H9 (cell line): Measurements from ENCODE around the gene STARD9. TPM values are rescaled to one million over a fixed set of nuclear protein-coding genes. Genes with fewer than 3 reads are reported as not detected.
A peak's percentile ranks its signal among the peaks of the same experiment; 100 is the strongest.

Experiments used
- DNase-seq: peaks from one replicate; pipeline ENCODE4 v3.0.0-alpha.2; 2017
- H2AFZ ChIP-seq: one replicate; pipeline ENCODE4 v1.6.1; 2013; ENCODE audit warnings: mild to moderate bottlenecking, low read length, control low read depth, moderate library complexity
- H2AK5ac ChIP-seq: 2 replicates; pipeline ENCODE4 v1.6.1; 2013; ENCODE audit warnings: low read length, control low read depth, mixed read lengths; ENCODE audit not compliant: insufficient read length
- H2BK120ac ChIP-seq: one replicate; pipeline ENCODE4 v1.6.1; 2013; ENCODE audit warnings: low read depth, mild to moderate bottlenecking, low read length, control low read depth, inconsistent platforms; ENCODE audit not compliant: poor library complexity, severe bottlenecking
- H2BK12ac ChIP-seq: 2 replicates; pipeline ENCODE4 v1.6.1; 2013; ENCODE audit warnings: low read length, control low read depth, mixed read lengths, low read depth; ENCODE audit not compliant: insufficient read length
- H2BK15ac ChIP-seq: 2 replicates; pipeline ENCODE4 v1.6.1; 2013; ENCODE audit warnings: low read depth, low read length, control low read depth
- H2BK20ac ChIP-seq: one replicate; pipeline ENCODE4 v1.6.1; 2013; ENCODE audit warnings: low read depth, mild to moderate bottlenecking, low read length, control low read depth, inconsistent platforms; ENCODE audit not compliant: poor library complexity, severe bottlenecking
- H2BK5ac ChIP-seq: 2 replicates; pipeline ENCODE4 v1.6.1; 2013; ENCODE audit warnings: low read length, control low read depth, mixed read lengths; ENCODE audit not compliant: insufficient read length
- H3K14ac ChIP-seq: 2 replicates; pipeline ENCODE4 v1.6.1; 2013; ENCODE audit warnings: low read length, control low read depth; ENCODE audit not compliant: insufficient read depth
- H3K18ac ChIP-seq: 2 replicates; pipeline ENCODE4 v1.6.1; 2013; ENCODE audit warnings: low read depth, mild to moderate bottlenecking, mixed read lengths, low read length, control low read depth; ENCODE audit not compliant: insufficient read length
- H3K23ac ChIP-seq: 2 replicates; pipeline ENCODE4 v1.6.1; 2013; ENCODE audit warnings: low read length, control low read depth, mixed read lengths, low read depth; ENCODE audit not compliant: insufficient read length
- H3K23me2 ChIP-seq: 2 replicates; pipeline ENCODE4 v1.6.1; 2013; ENCODE audit warnings: low read depth, mild to moderate bottlenecking, mixed read lengths, low read length, control low read depth; ENCODE audit not compliant: insufficient read length, poor library complexity, severe bottlenecking
- H3K27ac ChIP-seq: 2 replicates; pipeline ENCODE4 v1.5.1; 2013; ENCODE audit warnings: low read length, control low read depth, mixed read lengths, low read depth; ENCODE audit not compliant: insufficient read length
- H3K27me3 ChIP-seq: 2 replicates; pipeline ENCODE4 v1.6.1; 2013; ENCODE audit warnings: low read length, control low read depth, inconsistent platforms; ENCODE audit not compliant: insufficient read depth
- H3K4ac ChIP-seq: 2 replicates; pipeline ENCODE4 v1.6.1; 2013; ENCODE audit warnings: low read depth, mild to moderate bottlenecking, control low read depth, inconsistent platforms, low read length, moderate library complexity
- H3K4me1 ChIP-seq: 2 replicates; pipeline ENCODE4 v1.6.1; 2013; ENCODE audit warnings: low read length, control low read depth, inconsistent platforms; ENCODE audit not compliant: insufficient read depth
- H3K4me2 ChIP-seq: 2 replicates; pipeline ENCODE4 v1.6.1; 2013; ENCODE audit warnings: low read length, control low read depth, mixed read lengths; ENCODE audit not compliant: insufficient read length, insufficient read depth
- H3K56ac ChIP-seq: 2 replicates; pipeline ENCODE4 v1.6.1; 2013; ENCODE audit warnings: low read depth, mild to moderate bottlenecking, mixed read lengths, low read length, control low read depth; ENCODE audit not compliant: insufficient read length
- H3K79me1 ChIP-seq: 2 replicates; pipeline ENCODE4 v1.6.1; 2013; ENCODE audit warnings: low read depth, mild to moderate bottlenecking, moderate library complexity, low read length, control low read depth, inconsistent platforms; ENCODE audit not compliant: insufficient read depth, poor library complexity, severe bottlenecking
- H3K79me2 ChIP-seq: 2 replicates; pipeline ENCODE4 v1.6.1; 2013; ENCODE audit warnings: low read length, control low read depth, inconsistent platforms; ENCODE audit not compliant: insufficient read depth
- H3K9ac ChIP-seq: 2 replicates; pipeline ENCODE4 v1.6.1; 2013; ENCODE audit warnings: low read length, control low read depth, mixed read lengths; ENCODE audit not compliant: insufficient read length; ENCODE audit errors: extremely low read depth
- H3K9me3 ChIP-seq: one replicate; pipeline ENCODE4 v1.6.1; 2013; ENCODE audit warnings: low read depth, low read length, inconsistent platforms; ENCODE audit not compliant: control insufficient read depth
- H3T11ph ChIP-seq: one replicate; pipeline ENCODE4 v1.6.1; 2013; ENCODE audit warnings: mild to moderate bottlenecking, low read length, control low read depth, inconsistent platforms
- H4K20me1 ChIP-seq: one replicate; pipeline ENCODE4 v1.6.1; 2013; ENCODE audit not compliant: control insufficient read depth, insufficient read length, insufficient read depth
- H4K5ac ChIP-seq: 2 replicates; pipeline ENCODE4 v1.6.1; 2013; ENCODE audit warnings: low read depth, mild to moderate bottlenecking, mixed read lengths, low read length, control low read depth; ENCODE audit not compliant: insufficient read length
- H4K8ac ChIP-seq: replicated peaks from 2 replicates; pipeline ENCODE4 v1.6.1; 2013; ENCODE audit warnings: low read length, control low read depth, mixed read lengths, low read depth; ENCODE audit not compliant: insufficient read length
- H4K91ac ChIP-seq: 2 replicates; pipeline ENCODE4 v1.6.1; 2013; ENCODE audit warnings: low read depth, mild to moderate bottlenecking, moderate library complexity, mixed read lengths, low read length, control low read depth; ENCODE audit not compliant: insufficient read length
- H3K27ac Mint-ChIP-seq, 3 experiments: 2 replicates in 2 of 3; 3 replicates in 1 of 3; pipeline ENCODE4 v1.8.0; 2020 to 2021; ENCODE audit warnings: mixed read lengths in 3 of 3, mild to moderate bottlenecking in 1 of 3, moderate library complexity in 1 of 3
- H3K27me3 Mint-ChIP-seq: 2 replicates; pipeline ENCODE4 v1.8.0; 2021; ENCODE audit warnings: low read depth, mild to moderate bottlenecking, moderate library complexity, mixed read lengths
- H3K36me3 Mint-ChIP-seq, 3 experiments: 2 replicates in 2 of 3; 3 replicates in 1 of 3; pipeline ENCODE4 v1.8.0; 2020 to 2021; ENCODE audit warnings: low read depth in 3 of 3, mixed read lengths in 3 of 3; ENCODE audit not compliant: insufficient read depth in 1 of 3
- H3K4me1 Mint-ChIP-seq, 2 experiments: 2 replicates each; pipeline ENCODE4 v1.8.0; 2020; ENCODE audit warnings: mixed read lengths in 2 of 2
- H3K4me3 Mint-ChIP-seq, 2 experiments: 2 replicates in 1 of 2; 3 replicates in 1 of 2; pipeline ENCODE4 v1.8.0; 2020 to 2021; ENCODE audit warnings: mild to moderate bottlenecking in 2 of 2, mixed read lengths in 2 of 2, moderate library complexity in 1 of 2
- H3K9me3 Mint-ChIP-seq, 2 experiments: 2 replicates in 1 of 2; 3 replicates in 1 of 2; pipeline ENCODE4 v1.8.0; 2020; ENCODE audit warnings: mild to moderate bottlenecking in 2 of 2, mixed read lengths in 2 of 2, moderate library complexity in 1 of 2
- WGBS: extraction: QIAGEN DNeasy Blood & Tissue Kit; methylation state at CpG from one replicate; pipeline ENCODE4 v1.1.7; 2013; ENCODE audit warnings: missing lambda C conversion rate, low lambda C conversion rate, mixed read lengths; ENCODE audit not compliant: insufficient read length; ENCODE audit errors: extremely low coverage; 5-methylcytosine and 5-hydroxymethylcytosine counted together
- total RNA-seq: library from RNA; stranded (reverse); gene quantifications from 2 replicates; pipeline ENCODE4 v1.2.1, GENCODE V29; 2021
- TF ChIP-seq, protein P1 (sequence below): fragments of 200-600 bp; sonication (generic); conservative IDR thresholded peaks from 3 replicates; pipeline ENCODE4 v1.8.0; 2021; ENCODE audit warnings: antibody characterized with exemption, mild to moderate bottlenecking

STARD9 gene
- total RNA-seq, 1 experiment from 2014 or later, result 6.9 TPM

DNA sequence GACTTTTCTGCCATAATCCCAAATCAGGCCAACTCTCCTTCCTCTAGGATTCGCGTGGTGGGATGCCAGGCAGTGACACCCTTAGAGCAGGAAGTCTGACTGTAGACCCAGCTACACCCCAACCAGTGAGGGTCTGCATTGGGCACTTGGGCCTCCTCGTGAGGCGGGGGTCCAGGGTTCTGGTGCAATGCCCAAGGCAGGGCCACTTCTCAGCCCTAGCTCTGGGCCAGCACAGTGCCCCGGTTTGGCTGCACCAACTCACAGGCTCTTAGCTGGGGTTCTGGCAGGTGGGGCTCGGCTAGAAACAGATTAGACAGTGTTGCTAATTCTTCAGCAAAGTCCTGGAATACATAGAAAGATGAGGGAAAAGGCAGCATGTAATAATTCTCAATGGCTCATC lies 148.9 kb downstream of the STARD9 start:
- Histone ChIP-seq H2BK15ac (no peak overlapping the region), H2BK12ac (no peak overlapping the region), H3K27ac (no peak overlapping the region), H4K5ac (no peak overlapping the region), H3K23ac (no peak overlapping the region), H3K4ac (no peak overlapping the region), H4K20me1 (no peaks in the 10 kb centered on the region), H3K79me1 (no peaks in the 10 kb centered on the region), H3K23me2 (no peaks in the 10 kb centered on the region), H4K91ac (no peak overlapping the region), H3T11ph (no peak overlapping the region), H2BK120ac (no peak overlapping the region), H3K9me3 (no peaks in the 10 kb centered on the region), H3K4me2 (no peak overlapping the region), H3K9ac (no peak overlapping the region), H3K79me2 (no peaks in the 10 kb centered on the region), H2BK20ac (no peak overlapping the region), H3K18ac (no peak overlapping the region), H2BK5ac (no peak overlapping the region), H3K4me1 (no peaks in the 10 kb centered on the region), H4K8ac (no peak overlapping the region), H3K27me3 (no peaks in the 10 kb centered on the region), H3K14ac (no peak overlapping the region), H3K56ac (no peak overlapping the region), H2AK5ac (no peak overlapping the region), H2AFZ (no peak overlapping the region)
- no peaks in the 10 kb centered on the region; the same call in 1 of the 2 replicates for H3K27me3 Mint-ChIP-seq
- no peaks in the 10 kb centered on the region for H3K9me3 Mint-ChIP-seq
- peaks cover 18 to 73% (median 64%) of the 10 kb centered on the region in 3 experiments for H3K36me3 Mint-ChIP-seq
- H3K4me3 Mint-ChIP-seq, result no peak overlapping the region
- TF ChIP-seq, protein P1, sequence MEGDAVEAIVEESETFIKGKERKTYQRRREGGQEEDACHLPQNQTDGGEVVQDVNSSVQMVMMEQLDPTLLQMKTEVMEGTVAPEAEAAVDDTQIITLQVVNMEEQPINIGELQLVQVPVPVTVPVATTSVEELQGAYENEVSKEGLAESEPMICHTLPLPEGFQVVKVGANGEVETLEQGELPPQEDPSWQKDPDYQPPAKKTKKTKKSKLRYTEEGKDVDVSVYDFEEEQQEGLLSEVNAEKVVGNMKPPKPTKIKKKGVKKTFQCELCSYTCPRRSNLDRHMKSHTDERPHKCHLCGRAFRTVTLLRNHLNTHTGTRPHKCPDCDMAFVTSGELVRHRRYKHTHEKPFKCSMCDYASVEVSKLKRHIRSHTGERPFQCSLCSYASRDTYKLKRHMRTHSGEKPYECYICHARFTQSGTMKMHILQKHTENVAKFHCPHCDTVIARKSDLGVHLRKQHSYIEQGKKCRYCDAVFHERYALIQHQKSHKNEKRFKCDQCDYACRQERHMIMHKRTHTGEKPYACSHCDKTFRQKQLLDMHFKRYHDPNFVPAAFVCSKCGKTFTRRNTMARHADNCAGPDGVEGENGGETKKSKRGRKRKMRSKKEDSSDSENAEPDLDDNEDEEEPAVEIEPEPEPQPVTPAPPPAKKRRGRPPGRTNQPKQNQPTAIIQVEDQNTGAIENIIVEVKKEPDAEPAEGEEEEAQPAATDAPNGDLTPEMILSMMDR, result no peak
- H3K27ac Mint-ChIP-seq, result peak overlapping the region in 1 of 3 experiments; percentile 68; a peak in 1 of 7 replicates
- WGBS, result no CpG with 5 or more reads among the region's 6 CpGs
- no peak for DNase-seq
- H3K4me1 Mint-ChIP-seq, result peaks cover 0 to 10% of the 10 kb centered on the region in 2 experiments; a peak in 2 of 4 replicates
